Prostate gland (tissue), 2 donors: Measurements from ENCODE around the gene SLC7A11. TPM values are rescaled to one million over a fixed set of nuclear protein-coding genes. Genes with fewer than 3 reads are reported as not detected.

Source experiments
- DNase-seq: peaks from one replicate; pipeline ENCODE4 v3.0.0-alpha.2; 2019; ENCODE audit warnings: low spot score
- H3K27ac ChIP-seq, 2 donors: fragments of 200-600 bp; sonication (generic); 2 replicates each; pipeline ENCODE4 v1.5.1; 2017 to 2019
- H3K27me3 ChIP-seq: fragments of 200-600 bp; sonication (generic); replicated peaks from 2 replicates; pipeline ENCODE4 v1.5.1; 2019; ENCODE audit not compliant: insufficient read depth
- H3K36me3 ChIP-seq, 2 donors: fragments of 200-600 bp; sonication (generic); 1 replicate in 1 of 2; 2 replicates in 1 of 2; pipeline versions ENCODE4 v1.5.1 to v1.8.1; 2017 to 2019
- H3K4me1 ChIP-seq: fragments of 200-600 bp; sonication (generic); replicated peaks from 2 replicates; pipeline ENCODE4 v1.5.1; 2019
- H3K4me3 ChIP-seq, 2 donors: fragments of 200-600 bp; sonication (generic); 2 replicates each; pipeline ENCODE4 v1.5.1; 2017 to 2019
- H3K9me3 ChIP-seq: fragments of 200-600 bp; sonication (generic); 2 replicates; pipeline ENCODE4 v1.5.1; 2017
- POLR2A ChIP-seq: fragments of 450-650 bp; IDR thresholded peaks from one replicate; pipeline ENCODE4 v1.6.1; 2016; ENCODE audit warnings: antibody characterized with exemption, mild to moderate bottlenecking
- POLR2AphosphoS5 ChIP-seq: sonication (generic); formaldehyde crosslinking; IDR thresholded peaks from one replicate; pipeline ENCODE4 v1.6.1; 2017; ENCODE audit warnings: antibody characterized with exemption
- WGBS: methylation state at CpG from one replicate; pipeline ENCODE4 v1.1.5; 2018; 5-methylcytosine and 5-hydroxymethylcytosine counted together
- intact Hi-C: fragments of 100-400 bp; cut with DNase I; formaldehyde crosslinking; loops from one replicate; pipeline ENCODE4 v1.14.2; 2022
- total RNA-seq, 2 donors: library from RNA; depleted of rRNA; stranded (reverse); fragments of >200 nt; gene quantifications; one replicate each; pipeline ENCODE4 v1.1.0, GENCODE V29; 2016
- TF ChIP-seq, protein P1 (sequence below), 4 experiments: fragments of 200-600 bp in 2 of 4; fragments of 450-650 bp in 2 of 4; sonication (generic) in 2 of 4; IDR thresholded peaks; 1 replicate in 3 of 4; 2 replicates in 1 of 4; pipeline ENCODE4 v1.5.1; 2016 to 2019; ENCODE audit warnings: antibody characterized with exemption in 4 of 4, mild to moderate bottlenecking in 2 of 4, moderate library complexity in 2 of 4

The SLC7A11 gene
- total RNA-seq, 2 donors from 2014 or later: 1.3 to 1.5 TPM

DNA sequence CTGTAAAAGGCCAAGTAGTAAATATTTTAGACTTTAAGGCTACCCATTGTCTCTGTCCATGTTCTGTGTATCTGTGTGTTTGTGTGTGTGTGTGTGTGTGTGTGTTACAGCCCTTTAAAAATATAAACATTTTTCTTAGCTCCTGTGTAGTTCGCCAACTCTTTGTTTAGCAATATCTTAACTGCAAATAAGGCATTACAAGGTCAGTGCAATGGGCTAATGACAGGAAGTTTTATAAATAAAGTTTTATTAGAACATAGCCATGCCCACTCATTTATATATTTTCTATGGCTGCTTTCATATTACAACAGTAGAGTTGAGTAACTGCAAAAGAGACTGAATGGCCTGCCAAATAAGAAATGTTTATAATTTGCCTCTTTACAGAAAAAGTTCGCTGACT, 5.9 kb upstream of the SLC7A11 start:
- no peaks in the 10 kb centered on the region for H3K27me3 ChIP-seq
- WGBS: 83% methylated on average over 2 of the region's 2 CpGs
- no peak for TF ChIP-seq POLR2AphosphoS5
- TF ChIP-seq, protein P1, sequence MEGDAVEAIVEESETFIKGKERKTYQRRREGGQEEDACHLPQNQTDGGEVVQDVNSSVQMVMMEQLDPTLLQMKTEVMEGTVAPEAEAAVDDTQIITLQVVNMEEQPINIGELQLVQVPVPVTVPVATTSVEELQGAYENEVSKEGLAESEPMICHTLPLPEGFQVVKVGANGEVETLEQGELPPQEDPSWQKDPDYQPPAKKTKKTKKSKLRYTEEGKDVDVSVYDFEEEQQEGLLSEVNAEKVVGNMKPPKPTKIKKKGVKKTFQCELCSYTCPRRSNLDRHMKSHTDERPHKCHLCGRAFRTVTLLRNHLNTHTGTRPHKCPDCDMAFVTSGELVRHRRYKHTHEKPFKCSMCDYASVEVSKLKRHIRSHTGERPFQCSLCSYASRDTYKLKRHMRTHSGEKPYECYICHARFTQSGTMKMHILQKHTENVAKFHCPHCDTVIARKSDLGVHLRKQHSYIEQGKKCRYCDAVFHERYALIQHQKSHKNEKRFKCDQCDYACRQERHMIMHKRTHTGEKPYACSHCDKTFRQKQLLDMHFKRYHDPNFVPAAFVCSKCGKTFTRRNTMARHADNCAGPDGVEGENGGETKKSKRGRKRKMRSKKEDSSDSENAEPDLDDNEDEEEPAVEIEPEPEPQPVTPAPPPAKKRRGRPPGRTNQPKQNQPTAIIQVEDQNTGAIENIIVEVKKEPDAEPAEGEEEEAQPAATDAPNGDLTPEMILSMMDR (IDR thresholded peaks at IDR 0.05): no peak
- TF ChIP-seq POLR2A: no peak
- H3K4me1 ChIP-seq: no peaks in the 10 kb centered on the region
- H3K4me3 ChIP-seq: no peak overlapping the region
- no peak overlapping the region for H3K27ac ChIP-seq
- no peaks in the 10 kb centered on the region for H3K9me3 ChIP-seq
- no peaks in the 10 kb centered on the region for H3K36me3 ChIP-seq
- intact Hi-C loops: no loop called here
- DNase-seq: no peak

DNA sequence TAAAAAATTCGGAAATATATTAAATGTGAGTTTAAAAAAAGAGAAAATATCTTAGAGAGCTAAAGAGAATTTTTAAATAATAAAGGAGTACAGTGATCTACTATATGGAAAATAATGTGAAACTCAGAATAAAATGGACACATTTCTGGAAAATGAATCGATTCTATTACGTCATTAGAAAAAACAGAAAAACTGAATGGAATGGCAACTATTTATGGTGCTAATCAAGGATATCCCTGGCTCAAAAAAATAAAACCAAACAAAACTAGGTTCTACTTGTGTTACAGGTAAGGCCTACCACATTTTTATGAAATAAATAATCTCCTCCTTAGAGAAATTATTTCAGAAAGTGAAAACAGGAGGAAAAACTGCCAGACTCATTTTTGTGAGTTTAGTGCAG, 5.5 kb upstream of the SLC7A11 start:
- TF ChIP-seq, protein P1 (IDR thresholded peaks at IDR 0.05): no peak
- TF ChIP-seq POLR2A (no peak), POLR2AphosphoS5 (no peak)
- Histone ChIP-seq H3K27ac (no peak overlapping the region), H3K9me3 (no peaks in the 10 kb centered on the region), H3K27me3 (no peaks in the 10 kb centered on the region), H3K4me3 (no peak overlapping the region), H3K36me3 (no peaks in the 10 kb centered on the region), H3K4me1 (no peaks in the 10 kb centered on the region)
- intact Hi-C loops: no loop called here
- 91% methylated on average over 3 of the region's 3 CpGs for WGBS
- DNase-seq: no peak

DNA sequence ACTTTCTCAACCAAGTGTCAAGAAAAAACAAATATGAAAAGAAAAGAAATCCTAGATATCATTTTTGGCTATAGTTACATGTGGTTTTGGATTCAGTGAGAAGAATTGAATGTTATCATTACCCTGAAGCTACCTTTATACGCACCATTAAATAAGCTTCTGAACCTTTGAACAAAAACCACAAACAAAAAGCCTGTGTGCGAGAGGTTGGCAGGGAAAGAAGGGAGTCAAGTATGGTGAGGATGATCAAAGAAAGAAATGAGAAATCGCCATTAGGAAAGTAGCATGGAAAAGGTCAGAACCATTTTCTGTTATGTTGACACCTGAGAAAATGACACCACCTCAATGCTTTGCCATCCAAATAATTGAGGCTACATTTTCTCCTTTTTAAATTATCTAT, 1.2 kb upstream of the SLC7A11 start:
- DNase-seq: no peak
- 59% methylated on average over 3 of the region's 3 CpGs for WGBS
- H3K27ac ChIP-seq: peak overlapping the region in 1 of 2 donors; percentile 66

DNA sequence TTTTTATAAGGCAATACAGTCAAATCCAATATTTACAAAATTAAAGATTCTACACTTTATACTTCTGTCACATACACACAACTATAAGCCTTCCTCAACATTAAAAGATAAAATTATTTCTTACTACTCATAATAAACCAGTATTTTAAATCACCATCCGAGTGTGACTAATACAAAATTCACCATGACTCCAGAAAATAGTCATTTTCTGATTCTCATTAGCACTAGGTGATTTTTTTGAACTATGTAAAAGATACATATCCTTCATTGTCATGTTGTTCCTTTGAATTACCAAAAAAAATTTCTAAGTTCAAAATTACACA, 646 bp upstream of the SLC7A11 start:
- Histone ChIP-seq H3K27me3 (no peaks in the 10 kb centered on the region), H3K36me3 (no peaks in the 10 kb centered on the region), H3K9me3 (no peaks in the 10 kb centered on the region), H3K4me1 (no peaks in the 10 kb centered on the region), H3K4me3 (peak overlapping the region; percentile 15 to 19), H3K27ac (peak overlapping the region; percentile 33 to 66)
- no peak for TF ChIP-seq POLR2AphosphoS5
- 26% methylated on average over 1 of the region's 1 CpG for WGBS
- no peak for DNase-seq
- intact Hi-C loops: no loop called here

More for the DNA sequence above, 1.2 kb upstream of the SLC7A11 start:
- Histone ChIP-seq H3K4me3 (no peak overlapping the region), H3K9me3 (no peaks in the 10 kb centered on the region), H3K27me3 (no peaks in the 10 kb centered on the region), H3K36me3 (no peaks in the 10 kb centered on the region), H3K4me1 (no peaks in the 10 kb centered on the region)
- intact Hi-C loops: no loop called here
- TF ChIP-seq POLR2A: no peak

DNA sequence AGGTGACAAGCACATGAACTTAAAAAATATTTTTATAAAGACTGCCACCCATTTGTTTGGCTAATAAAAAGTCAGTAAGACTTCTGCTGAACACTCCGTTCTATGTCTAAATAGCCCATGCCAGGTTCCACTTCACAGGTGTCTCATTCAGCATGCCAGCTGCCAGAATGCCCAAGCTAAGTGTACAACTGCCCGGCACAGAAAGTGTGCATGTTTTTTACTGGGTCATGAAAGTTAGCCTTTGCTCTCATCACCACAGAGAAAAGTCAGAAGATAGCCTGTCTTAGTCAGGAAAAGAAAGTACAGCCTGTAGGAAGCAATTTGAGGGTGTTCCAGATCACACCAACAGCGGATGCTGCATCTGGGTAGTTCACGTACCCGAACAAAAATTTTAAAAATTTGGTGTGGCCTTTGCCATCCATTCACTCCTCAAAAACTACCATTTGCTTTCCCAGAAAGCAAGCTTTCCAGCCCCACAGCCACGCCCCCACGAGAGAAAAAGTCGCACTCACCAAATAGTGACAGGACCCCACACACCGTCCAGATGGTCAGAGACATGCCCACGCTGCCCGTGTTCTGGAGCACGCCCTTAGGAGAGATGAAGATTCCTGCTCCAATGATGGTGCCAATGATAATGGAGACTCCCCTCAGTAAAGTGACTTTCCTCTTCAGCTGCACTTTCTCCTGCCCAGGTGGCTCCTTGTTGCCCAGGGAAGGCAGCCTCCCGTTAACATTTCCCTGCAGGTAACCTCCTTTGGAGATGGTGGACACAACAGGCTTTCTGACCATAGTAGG, 671 bp downstream of the SLC7A11 start:
- TF ChIP-seq, protein P1 (IDR thresholded peaks at IDR 0.05): no peak
- TF ChIP-seq POLR2AphosphoS5: no peak
- no peak for TF ChIP-seq POLR2A
- peak overlapping the region; percentile 16 to 66 for H3K27ac ChIP-seq
- H3K27me3 ChIP-seq: no peaks in the 10 kb centered on the region
- no peaks in the 10 kb centered on the region for H3K36me3 ChIP-seq
- intact Hi-C loops: no loop called here
- H3K4me1 ChIP-seq: no peaks in the 10 kb centered on the region
- WGBS: 45% methylated on average over 13 of the region's 13 CpGs
- DNase-seq: no peak
- H3K4me3 ChIP-seq: peak overlapping the region; percentile 15 to 19
- H3K9me3 ChIP-seq: no peaks in the 10 kb centered on the region

DNA sequence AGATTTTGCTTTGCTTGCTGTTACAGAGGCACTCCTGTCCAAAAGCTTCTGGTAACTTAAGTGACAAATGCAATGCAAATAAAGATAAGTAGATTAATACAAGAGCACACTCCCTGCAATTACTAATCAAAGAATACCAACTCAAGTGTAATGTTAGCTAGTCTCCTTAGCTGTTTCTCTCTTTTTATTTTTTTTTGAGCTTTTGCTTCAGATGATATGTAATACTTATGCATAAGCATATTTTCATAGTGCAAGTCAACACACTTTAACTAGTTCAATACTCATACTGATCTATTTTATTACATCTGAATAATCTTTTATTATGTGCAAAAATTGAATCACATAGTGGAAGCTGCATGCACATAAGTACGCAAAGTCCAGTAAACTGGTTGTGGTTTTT, 2.7 kb downstream of the SLC7A11 start:
- Histone ChIP-seq H3K27ac (no peak overlapping the region), H3K4me1 (no peaks in the 10 kb centered on the region), H3K4me3 (no peak overlapping the region), H3K27me3 (no peaks in the 10 kb centered on the region), H3K9me3 (no peaks in the 10 kb centered on the region), H3K36me3 (no peaks in the 10 kb centered on the region)
- TF ChIP-seq POLR2AphosphoS5: no peak
- TF ChIP-seq, protein P1 (IDR thresholded peaks at IDR 0.05): no peak
- 0% methylated on average over 1 of the region's 1 CpG for WGBS
- intact Hi-C loops: no loop called here
- DNase-seq: no peak
